Right kidney (tissue), 1 donor: ENCODE data around the gene HMGCL.
"Not testable (repeated sequence)": the region's sequence is repeated elsewhere in the genome, so short reads cannot be mapped to it uniquely, and the experiment has no call there.

Experiments
- DNase-seq: peaks from one replicate; pipeline ENCODE4 v3.0.0-alpha.2; 2016

The HMGCL gene

DNA sequence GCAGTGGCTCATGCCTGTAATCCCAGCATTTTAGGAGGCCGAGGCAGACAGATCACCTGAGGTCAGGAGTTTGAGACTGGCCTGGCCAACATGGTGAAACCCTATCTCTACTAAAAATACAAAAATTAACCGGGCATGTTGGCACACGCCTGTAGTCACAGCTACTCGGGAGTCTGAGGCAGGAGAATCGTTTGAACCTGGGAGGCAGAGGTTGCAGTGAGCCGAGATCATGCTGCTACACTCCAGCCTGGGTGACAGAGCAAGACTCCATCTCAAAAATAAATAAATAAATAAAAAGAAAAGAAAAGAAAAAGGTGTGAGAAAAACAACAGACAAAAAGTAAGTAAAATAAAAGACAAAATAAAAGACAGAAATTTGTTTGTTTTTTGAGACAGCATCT lies 8.9 kb upstream of the HMGCL start:
- DNase-seq, result not testable (repeated sequence)

DNA sequence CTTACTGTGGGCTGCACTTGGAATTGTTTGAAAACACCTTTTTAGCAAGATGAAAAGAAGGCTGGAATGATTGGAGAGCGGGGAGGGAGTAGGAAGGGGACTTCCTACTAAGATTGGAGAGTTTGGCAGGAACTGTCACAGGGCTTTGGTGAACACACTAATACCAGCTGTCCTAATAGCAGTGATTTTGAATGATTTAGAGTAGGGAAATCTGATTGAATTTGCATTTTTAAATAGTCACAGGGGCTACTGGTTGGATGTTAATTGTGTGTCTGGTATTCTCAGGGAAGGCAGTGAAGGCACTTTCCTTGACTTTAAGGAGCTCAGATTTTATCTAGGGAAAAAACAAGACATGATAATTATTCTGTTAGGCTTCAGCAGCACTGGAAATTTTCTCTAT lies 2.5 kb upstream of the HMGCL start:
- DNase-seq, result no peak

DNA sequence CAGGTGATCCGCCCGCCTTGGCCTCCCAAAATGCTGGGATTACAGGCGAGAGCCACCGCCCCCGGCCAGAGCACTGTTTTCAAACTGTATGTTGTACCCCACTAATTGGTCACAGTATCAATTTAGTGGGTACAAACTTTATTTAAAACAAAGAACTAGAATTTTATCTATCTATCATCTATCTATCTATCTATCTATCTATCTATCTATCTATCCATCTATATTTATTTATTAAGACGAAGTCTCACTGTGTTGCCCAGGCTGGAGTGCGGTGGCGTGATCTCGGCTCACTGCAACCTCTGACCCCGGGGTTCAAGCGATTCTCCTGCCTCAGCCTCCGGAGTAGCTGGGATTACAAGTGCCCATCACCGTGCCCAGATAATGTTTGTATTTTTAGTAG lies 1.4 kb upstream of the HMGCL start:
- not testable (repeated sequence) for DNase-seq

DNA sequence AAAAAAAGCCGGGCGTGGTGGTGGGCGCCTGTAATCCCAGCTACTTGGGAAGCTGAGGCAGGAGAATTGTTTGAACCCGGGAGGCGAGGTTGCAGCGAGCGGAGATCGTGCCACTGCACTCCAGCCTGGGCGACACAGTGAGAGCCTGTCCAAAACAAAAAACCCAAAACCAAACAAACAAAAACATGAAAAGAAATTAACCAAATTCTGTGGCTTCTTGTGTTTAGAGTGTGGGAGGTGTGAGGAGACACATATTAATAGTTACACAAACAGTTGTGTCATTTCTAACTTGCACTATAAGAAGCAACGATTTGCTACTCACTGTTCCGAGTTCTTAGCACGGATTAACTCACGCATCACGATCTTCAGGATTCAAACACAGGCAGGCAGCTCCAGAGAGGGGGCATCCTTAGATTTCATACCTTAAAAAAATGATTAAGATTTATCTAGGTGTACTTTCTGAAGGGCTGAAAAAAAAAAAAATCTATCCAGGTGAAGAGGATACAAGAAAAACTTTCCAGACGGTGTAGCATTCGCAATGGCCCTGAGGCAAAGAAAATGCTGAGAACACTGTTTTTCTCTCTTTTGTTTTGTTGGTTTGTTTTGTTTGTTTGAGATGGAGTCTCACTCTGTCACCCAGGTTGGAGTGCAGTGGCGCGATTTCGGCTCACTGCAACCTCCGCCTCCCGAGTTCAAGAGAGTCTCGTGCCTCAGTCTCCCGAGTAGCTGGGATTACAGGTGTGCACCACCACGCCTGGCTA lies 713 bp upstream of the HMGCL start:
- peak; percentile 30 for DNase-seq

DNA sequence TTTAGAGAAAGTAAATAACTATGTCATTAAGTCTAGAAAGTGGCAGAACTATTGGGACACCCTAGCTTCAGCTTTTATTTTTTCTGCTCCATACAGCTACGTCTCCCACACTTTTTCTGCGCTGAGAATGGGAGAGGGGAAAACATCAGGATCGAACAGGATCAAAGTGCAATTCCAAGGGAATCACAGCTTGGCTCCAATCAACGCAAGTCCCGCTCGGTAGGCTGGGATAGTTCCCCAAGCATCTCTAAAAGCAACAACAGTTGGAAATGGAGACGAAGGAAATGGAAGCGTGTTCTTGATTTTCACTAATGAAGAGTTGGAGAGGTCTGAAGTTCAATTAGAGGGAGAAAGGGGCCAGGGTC lies 536 bp downstream of the HMGCL start:
- DNase-seq, result no peak

DNA sequence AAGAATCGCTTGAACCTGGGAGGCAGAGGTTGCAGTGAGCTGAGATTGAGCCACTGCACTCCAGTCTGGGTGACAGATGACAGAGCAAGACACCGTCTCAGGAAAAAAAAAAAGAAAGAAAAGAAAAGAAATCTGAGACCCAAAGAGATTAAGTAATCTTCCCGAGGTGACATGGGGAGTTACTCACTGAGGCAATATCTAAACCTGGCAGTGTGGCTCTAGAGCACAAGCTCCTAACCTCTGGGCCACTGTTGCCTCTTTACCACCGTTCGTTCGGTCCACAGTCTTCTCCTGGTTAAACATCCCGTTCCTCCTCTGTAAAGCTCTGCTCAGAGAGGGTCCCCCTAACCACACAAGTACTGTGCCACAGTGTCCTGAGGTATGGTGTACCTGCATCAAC lies 1.5 kb downstream of the HMGCL start:
- no peak for DNase-seq

DNA sequence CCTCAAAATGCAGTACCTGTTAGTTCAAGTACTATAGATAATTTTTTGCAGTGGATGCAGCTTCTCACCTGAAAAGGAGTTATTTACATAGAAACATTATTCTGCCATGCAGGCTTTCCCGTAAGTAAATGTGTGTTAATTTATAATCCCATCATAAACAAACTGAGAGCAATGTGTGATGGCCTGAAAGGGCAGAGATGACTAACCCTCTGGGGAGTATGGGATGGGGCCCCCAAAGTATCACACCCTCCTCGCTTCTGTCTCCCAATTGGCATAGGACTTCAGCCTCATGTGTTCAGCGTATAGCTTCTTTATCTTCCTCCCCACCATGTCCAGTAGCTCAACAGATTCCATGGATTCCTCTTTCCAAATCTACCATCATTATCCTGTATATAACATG lies 7.6 kb downstream of the HMGCL start:
- DNase-seq, result no peak

DNA sequence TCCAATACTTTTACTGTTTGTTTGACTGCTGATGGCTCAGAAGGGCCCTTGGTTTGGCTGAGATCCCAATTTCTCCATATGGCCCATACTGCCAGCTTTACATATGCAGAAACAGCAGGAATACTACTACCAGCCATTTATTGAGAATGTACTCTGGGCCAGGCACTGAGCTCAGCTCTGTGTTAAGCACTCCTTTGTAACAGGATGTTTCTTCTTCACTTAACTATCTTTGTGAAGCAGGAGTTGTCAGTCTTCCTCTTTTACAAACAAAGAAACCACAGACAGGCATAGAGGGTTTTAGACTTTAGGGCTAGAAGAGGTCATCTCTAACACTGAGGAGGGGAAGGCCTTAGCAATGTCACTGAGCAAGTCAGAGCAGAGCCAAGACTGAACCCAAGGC lies 8.3 kb downstream of the HMGCL start:
- no peak for DNase-seq

DNA sequence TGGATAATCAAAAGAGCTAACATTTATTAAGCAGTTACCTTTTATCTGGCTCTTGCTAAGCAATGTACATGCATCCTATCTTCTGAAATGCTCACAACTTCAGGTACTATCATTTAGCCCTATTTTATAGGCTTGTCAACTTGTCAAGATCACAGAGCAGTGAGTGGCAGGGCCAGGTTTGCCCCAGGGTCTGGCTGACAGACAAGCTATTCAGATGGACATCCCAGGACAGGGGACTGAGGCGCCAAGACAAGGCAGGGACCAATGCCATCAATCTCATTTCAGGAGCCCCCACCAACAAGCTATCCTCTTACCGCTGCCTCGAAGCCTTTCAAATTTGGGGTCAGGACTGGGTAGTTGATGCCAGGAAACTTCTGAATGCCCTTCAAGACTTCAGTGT lies 8.9 kb downstream of the HMGCL start:
- DNase-seq, result no peak

DNA sequence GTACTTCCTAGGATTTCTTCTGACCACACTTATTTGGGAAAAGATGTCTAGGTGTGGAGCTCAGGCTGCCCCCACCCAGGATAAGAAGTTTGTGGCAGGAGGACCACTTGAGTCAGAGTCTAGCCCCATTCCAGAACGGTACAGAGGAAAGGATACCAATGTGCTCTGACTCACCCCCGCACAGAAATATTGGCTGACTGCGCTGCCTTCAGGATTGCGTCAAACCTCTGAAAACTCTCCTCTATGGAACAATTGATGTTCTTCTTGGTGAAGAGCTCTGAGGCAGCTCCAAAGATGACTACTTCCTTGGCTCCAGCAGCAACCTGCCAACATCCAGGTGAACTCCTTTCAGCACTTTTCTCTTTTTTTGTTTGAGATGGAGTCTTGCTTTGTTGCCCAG lies 11.2 kb downstream of the HMGCL start:
- no peak for DNase-seq

DNA sequence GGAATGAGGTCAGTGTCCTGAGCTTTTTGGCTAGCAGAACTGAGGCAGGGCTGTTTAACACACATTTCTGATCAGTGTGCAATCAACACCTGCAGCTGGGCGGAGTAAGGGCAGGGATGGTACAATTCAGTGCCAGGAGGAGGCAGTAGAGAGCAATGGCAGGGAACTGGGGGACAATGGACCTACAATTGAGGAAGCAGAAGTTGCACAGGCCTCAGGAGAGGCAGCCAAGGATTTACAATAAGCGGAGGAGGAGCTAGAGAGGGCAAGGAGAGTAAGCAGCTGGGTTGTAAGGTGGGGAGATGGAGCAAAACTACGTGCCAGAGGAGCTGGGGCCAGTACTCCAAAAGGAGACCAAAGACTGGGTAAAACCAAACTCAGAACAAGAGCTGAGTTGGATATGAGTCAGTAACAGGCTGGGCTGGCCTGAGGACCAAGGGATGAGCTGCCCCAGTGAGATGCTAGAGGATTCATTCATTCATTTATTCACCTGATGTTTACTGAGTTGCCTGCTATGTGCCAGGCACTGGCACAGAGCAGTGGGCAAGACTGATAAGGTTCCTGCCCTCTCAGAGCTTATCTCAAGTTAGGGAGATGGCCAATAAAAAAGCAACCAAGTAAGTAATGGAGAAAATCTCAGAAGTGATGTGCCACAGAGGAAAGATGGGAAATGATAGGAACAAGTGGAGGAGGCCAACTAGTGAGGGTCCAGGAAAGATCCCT lies 14.2 kb downstream of the HMGCL start:
- no peak for DNase-seq

DNA sequence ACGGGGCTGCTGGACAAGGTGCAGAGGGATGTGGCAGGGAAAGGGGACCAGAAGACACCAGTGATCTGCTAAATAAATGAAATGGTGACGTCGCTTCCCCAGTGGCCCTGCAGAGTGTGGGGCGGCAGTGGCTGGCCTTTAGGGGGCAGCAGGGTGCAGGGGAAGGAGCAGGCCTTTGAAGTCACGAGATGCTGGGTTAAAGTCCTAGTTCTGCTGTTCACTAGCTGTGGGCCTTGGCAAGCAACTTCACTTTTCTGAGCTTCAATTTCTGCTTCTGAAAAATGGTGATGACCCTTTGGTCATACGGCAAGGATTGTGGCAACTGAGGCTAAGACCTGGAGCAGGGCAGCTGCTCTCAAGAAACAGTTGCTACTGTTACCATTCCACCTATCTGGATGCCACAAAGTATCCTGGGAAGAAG lies 15.5 kb downstream of the HMGCL start:
- DNase-seq, result no peak

DNA sequence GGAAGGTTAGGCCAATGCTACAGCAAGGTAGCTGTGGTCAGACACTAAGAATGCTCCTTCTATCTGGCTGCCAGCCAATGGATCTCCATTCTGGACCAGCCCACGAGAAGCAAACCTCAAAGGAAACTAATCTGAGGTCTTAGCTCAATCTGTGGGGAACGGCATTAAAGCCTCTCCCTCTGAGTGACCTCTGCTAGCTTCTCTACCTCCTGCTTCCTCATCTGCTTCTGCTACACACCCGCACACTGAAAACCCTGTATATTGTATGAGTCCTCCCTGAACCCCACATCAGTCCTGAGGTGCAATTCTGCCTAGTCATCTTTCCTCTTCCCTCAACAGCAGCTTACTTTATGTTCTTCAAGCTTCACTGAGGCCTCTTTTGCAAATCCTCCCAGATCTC lies 17.8 kb downstream of the HMGCL start:
- DNase-seq, result no peak

DNA sequence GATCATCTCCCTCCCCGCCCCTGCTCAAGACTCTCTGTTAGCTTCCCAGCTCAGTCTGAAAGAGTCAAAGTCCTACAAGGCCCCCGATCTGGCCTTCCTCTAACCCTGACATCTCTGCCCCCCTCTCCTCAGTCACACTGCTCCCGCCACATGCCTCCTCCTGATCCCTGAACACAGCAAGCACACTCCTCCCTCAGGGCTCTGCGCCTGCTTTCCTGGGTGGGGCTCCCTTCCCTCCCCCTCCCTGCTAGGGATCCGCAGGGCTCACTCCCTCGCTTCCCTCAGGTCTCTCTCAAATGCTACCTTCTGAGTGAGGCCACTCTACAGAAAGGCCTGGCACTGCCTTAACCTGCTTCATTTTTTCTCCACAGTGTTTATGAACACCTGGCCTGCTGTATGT lies 18.9 kb downstream of the HMGCL start:
- no peak for DNase-seq

DNA sequence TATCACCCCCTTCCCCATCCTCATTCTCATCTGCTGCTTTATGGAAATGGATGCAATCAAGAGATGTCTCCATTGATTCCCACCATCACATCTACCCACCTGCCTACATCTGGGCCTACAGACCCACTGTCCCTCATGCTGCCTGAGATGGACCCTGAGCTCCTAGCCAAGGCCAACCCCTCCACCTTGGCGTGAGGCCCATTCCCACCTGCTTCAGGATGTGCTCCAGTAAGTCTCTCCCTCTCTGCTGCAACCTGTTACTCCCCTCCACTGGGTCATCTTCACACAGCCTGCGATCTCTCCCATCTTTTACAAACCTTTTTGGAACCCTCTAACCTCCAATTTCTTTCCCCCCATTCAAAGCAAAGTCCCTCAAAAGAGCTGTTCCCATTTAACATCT lies 20.2 kb downstream of the HMGCL start:
- no peak for DNase-seq

DNA sequence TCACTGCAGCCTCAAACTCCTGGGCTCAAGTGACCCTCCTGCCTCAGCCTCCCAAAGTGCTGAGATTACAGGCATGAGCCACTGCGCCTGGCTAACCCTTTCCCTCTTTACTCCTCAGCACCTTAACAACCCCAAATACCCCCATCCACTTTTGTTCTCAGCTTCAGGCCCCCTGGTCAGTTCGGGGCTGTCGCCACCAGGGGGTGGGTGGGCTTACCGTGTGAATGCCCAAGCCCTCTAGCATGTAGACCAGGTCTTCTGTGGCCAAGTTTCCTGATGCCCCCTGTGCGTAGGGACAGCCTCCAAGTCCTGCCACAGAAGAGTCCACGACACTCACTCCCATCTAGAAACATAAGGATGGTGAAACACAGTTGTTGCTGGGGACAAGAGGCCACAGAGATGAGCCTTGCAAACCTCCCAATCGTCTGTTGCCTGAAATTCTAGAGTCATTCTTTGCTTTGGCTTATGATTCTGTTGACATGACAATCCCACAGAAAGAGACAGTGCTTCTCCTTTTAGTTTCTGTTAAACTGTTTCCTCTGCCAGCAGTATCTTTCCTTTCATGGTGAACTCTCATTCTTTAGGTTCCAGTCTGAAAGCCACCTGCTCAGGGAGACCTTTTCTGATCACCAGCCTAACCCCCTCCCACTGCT lies 20.9 kb downstream of the HMGCL start:
- no peak for DNase-seq

DNA sequence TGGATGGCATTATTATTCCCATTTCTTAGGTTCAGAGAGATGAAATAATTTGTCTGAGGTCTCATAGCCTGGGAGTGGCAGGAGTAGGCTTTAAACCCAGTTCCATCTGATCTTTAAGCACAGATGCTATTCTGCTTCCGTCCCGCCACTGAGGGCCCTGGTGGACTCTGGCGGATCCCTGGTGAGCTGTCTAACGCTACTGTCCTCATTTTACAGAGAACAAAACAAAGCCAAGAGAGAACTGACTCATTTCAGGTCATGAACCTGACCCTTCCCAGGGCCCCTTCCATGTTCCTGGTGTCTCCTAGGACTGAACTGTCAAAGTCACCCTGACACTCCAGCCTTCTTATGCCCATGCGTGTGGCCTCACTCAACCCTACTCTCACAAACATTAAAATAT lies 21.6 kb downstream of the HMGCL start:
- DNase-seq, result no peak

DNA sequence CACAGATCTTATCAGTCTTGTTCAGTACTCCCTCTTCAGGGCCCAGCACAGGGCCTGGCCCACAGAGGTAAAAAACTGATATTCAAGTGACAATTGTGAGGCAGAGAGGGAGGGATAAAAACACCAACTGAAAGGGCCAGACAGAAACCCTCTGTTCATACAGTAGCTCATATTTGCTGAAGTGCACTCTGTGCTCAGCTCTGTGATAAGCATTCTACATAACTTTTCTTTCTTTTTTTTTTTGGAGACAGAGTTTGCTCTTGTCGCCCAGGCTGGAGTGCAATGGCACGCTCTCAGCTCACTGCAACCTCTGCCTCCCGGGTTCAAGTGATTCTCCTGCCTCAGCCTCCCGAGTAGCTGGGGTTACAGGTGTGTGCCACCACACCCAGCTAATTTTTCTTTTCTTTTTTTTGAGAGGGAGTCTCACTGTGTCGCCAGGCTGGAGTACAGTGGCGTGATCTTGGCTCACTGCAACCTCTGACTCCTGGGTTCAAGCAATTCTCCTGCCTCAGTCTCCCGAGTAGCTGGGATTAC lies 22.4 kb downstream of the HMGCL start:
- not testable (repeated sequence) for DNase-seq

DNA sequence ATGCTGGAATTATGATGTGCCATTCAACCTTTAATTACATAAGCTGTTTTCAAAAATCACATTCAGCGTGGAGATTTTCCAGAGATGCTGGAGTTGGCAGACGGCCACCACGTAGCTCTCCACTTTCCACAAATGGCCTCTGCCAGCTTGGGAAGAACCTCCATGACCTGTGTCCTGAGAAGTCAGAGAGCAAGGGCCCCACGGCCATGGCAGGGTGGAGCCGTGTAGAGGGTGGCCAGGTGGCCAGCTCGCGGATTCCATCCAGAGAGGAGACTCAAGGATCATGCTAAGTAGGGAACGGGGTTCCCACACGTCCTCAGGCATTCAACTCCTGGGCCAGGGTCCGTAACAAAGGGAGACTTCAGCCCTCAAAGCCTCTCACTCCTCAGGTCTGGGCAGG lies 23.4 kb downstream of the HMGCL start:
- no peak for DNase-seq

DNA sequence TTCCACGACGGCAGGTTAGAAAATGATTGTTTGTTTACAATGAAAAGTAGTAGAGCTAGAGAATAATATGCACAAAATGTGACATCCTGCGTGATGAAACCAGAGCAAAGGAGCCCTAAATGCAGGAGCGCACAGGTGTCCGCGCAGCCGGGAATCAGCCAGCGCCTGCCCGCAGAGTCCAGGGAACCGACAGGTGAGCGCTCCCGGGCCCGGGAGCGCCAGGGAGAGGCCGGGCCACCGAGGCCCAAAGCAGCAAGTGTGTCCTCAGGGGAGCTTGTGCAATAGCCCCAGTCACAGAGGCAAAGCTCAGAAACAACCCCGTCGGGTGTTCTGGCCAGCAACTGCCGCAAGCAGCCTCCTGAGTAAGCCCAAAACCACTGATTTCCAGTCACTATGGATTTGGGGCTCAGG lies 23.9 kb downstream of the HMGCL start:
- DNase-seq, result no peak

DNA sequence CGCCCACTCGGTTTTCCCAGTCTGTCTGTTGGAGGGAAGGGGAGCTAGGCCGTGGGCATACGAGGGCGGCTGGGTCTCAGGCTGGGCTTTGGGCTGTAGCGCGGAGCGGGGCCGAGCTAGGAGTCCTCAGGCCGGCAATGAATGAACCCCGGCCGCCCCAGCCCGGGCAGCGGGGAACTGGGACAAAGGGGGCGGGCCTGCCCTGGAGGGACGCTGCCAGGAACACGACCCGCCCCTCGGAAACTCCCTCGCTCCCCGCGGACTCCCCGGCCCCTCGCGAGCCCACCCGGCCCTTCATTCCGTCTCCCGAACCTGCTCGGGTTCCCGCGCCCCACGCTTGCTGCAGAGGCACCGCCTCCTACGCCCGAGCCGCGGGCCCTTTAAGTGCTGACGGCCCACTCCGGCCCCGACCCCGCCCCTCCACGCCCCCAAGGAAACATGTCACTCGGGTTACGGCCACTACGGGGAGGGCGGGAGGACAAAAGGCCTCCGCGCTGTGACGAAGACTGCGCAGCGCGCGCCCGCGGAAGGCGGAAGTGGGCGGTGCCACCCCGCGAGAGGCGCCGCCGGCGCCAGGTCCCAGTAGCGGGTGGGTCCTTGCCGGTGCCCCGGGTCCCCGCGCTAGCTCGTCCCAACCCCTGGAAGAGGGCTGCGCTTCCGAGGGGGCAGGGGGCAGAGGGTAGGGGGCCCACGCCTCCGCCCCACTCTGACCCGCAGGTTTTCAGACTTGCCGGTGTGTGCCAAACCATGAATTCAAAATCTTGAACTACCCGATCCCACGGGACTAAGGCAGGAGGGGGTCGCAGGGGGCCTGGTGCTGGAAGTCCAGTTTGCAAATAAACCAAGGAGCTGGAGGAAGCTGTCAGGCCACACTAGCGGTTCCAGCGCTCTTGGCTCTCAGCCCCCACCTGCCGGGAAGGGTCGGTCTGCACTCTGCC lies 24.6 kb downstream of the HMGCL start, which contains the start of gene GALE:
Gene GALE, minus strand, starts transcription at position 355 of the 938 bp plus-strand sequence. CDS start 1,747 bp downstream, outside the sequence.
- peak; percentile 84 for DNase-seq
